ENCODE measurements around the gene UNC5C. TPM values are rescaled to one million over a fixed set of nuclear protein-coding genes. Genes with fewer than 3 reads are reported as not detected.

UNC5C gene
- total and polyA plus RNA-seq, 2 of the 8 experiments (the other 6 are each of a cell fraction or from before 2014, with no cell fraction given) = 0.30 to 1.3 TPM

DNA sequence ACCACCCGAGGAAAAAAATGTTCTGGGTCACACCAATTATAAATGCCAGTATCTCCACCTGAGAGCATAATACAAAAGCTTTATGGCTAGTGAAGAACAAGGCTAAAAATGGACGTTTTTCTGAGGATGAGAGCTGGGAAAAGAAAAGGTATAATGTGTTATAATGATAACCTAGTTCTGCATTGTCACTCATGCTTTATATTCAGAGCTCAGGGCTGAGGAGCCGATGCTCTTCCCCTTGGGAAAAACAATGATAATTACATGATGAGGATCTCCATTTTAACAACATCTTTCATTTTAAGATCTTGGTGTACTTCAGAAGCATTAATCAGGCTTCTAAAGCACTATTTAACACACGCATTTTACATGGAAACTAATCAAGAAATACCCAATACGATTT is 333.7 kb downstream of the UNC5C start (continued):
- TF ChIP-seq CTCF (IDR thresholded peaks at IDR 0.05; ENCODE audit: control extremely low read depth in 1 of 3, insufficient read depth in 1 of 3, low read depth in 1 of 3, low read length in 3 of 3) = no peak
